ENCODE results near the gene RYR2.

DNA sequence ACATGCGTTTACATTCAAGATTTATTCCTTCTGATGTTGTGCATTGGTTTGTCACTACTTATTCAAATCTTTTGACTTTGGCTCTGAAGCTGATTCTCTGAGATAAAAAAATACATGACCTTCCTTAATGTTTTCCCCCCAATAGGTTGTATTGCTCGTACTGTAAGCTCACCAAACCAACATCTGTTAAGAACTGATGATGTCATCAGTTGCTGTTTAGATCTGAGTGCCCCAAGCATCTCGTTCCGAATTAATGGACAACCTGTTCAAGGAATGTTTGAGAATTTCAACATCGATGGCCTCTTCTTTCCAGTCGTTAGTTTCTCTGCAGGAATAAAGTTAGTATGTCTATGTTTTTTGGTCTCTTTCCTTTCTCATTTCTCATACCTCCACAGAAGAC lies 458.6 kb downstream of the RYR2 start:
- TF ChIP-seq, protein P1, sequence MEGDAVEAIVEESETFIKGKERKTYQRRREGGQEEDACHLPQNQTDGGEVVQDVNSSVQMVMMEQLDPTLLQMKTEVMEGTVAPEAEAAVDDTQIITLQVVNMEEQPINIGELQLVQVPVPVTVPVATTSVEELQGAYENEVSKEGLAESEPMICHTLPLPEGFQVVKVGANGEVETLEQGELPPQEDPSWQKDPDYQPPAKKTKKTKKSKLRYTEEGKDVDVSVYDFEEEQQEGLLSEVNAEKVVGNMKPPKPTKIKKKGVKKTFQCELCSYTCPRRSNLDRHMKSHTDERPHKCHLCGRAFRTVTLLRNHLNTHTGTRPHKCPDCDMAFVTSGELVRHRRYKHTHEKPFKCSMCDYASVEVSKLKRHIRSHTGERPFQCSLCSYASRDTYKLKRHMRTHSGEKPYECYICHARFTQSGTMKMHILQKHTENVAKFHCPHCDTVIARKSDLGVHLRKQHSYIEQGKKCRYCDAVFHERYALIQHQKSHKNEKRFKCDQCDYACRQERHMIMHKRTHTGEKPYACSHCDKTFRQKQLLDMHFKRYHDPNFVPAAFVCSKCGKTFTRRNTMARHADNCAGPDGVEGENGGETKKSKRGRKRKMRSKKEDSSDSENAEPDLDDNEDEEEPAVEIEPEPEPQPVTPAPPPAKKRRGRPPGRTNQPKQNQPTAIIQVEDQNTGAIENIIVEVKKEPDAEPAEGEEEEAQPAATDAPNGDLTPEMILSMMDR (IDR thresholded peaks at IDR 0.05), result no peak
- TF ChIP-seq POLR2A (IDR thresholded peaks at IDR 0.05), result no peak

Data from heart left ventricle (tissue), 13 donors.